Neural progenitor cell (in vitro differentiated cells): ENCODE results near the gene PTPRG.

ENCODE experiments used
- CTCF ChIP-seq: fragments of 200-600 bp; sonication (generic); IDR thresholded peaks from 2 replicates; pipeline ENCODE4 v1.5.1; 2017; ENCODE audit warnings: antibody characterized with exemption, mild to moderate bottlenecking
- EZH2phosphoT487 ChIP-seq: fragments of 200-600 bp; sonication (generic); IDR thresholded peaks from 2 replicates; pipeline ENCODE4 v1.6.1; 2017; ENCODE audit warnings: antibody characterized with exemption

- TF ChIP-seq CTCF, result no peak
- no peak for TF ChIP-seq EZH2phosphoT487
Observed at GRCh38 chr3:61928039-61928438, 366.7 kb downstream of the PTPRG start.
